H9 (cell line): ENCODE data around the gene LRP1B. TPM values are rescaled to one million over a fixed set of nuclear protein-coding genes. Genes with fewer than 3 reads are reported as not detected.

Source experiments
- DNase-seq: peaks from one replicate; pipeline ENCODE4 v3.0.0-alpha.2; 2017
- H2AFZ ChIP-seq: one replicate; pipeline ENCODE4 v1.6.1; 2013; ENCODE audit warnings: mild to moderate bottlenecking, low read length, control low read depth, moderate library complexity
- H2AK5ac ChIP-seq: 2 replicates; pipeline ENCODE4 v1.6.1; 2013; ENCODE audit warnings: low read length, control low read depth, mixed read lengths; ENCODE audit not compliant: insufficient read length
- H2BK120ac ChIP-seq: one replicate; pipeline ENCODE4 v1.6.1; 2013; ENCODE audit warnings: low read depth, mild to moderate bottlenecking, low read length, control low read depth, inconsistent platforms; ENCODE audit not compliant: poor library complexity, severe bottlenecking
- H2BK12ac ChIP-seq: 2 replicates; pipeline ENCODE4 v1.6.1; 2013; ENCODE audit warnings: low read length, control low read depth, mixed read lengths, low read depth; ENCODE audit not compliant: insufficient read length
- H2BK15ac ChIP-seq: 2 replicates; pipeline ENCODE4 v1.6.1; 2013; ENCODE audit warnings: low read depth, low read length, control low read depth
- H2BK20ac ChIP-seq: one replicate; pipeline ENCODE4 v1.6.1; 2013; ENCODE audit warnings: low read depth, mild to moderate bottlenecking, low read length, control low read depth, inconsistent platforms; ENCODE audit not compliant: poor library complexity, severe bottlenecking
- H2BK5ac ChIP-seq: 2 replicates; pipeline ENCODE4 v1.6.1; 2013; ENCODE audit warnings: low read length, control low read depth, mixed read lengths; ENCODE audit not compliant: insufficient read length
- H3K14ac ChIP-seq: 2 replicates; pipeline ENCODE4 v1.6.1; 2013; ENCODE audit warnings: low read length, control low read depth; ENCODE audit not compliant: insufficient read depth
- H3K18ac ChIP-seq: 2 replicates; pipeline ENCODE4 v1.6.1; 2013; ENCODE audit warnings: low read depth, mild to moderate bottlenecking, mixed read lengths, low read length, control low read depth; ENCODE audit not compliant: insufficient read length
- H3K23ac ChIP-seq: 2 replicates; pipeline ENCODE4 v1.6.1; 2013; ENCODE audit warnings: low read length, control low read depth, mixed read lengths, low read depth; ENCODE audit not compliant: insufficient read length
- H3K23me2 ChIP-seq: 2 replicates; pipeline ENCODE4 v1.6.1; 2013; ENCODE audit warnings: low read depth, mild to moderate bottlenecking, mixed read lengths, low read length, control low read depth; ENCODE audit not compliant: insufficient read length, poor library complexity, severe bottlenecking
- H3K27ac ChIP-seq: 2 replicates; pipeline ENCODE4 v1.5.1; 2013; ENCODE audit warnings: low read length, control low read depth, mixed read lengths, low read depth; ENCODE audit not compliant: insufficient read length
- H3K27me3 ChIP-seq: 2 replicates; pipeline ENCODE4 v1.6.1; 2013; ENCODE audit warnings: low read length, control low read depth, inconsistent platforms; ENCODE audit not compliant: insufficient read depth
- H3K4ac ChIP-seq: 2 replicates; pipeline ENCODE4 v1.6.1; 2013; ENCODE audit warnings: low read depth, mild to moderate bottlenecking, control low read depth, inconsistent platforms, low read length, moderate library complexity
- H3K4me1 ChIP-seq: 2 replicates; pipeline ENCODE4 v1.6.1; 2013; ENCODE audit warnings: low read length, control low read depth, inconsistent platforms; ENCODE audit not compliant: insufficient read depth
- H3K4me2 ChIP-seq: 2 replicates; pipeline ENCODE4 v1.6.1; 2013; ENCODE audit warnings: low read length, control low read depth, mixed read lengths; ENCODE audit not compliant: insufficient read length, insufficient read depth
- H3K56ac ChIP-seq: 2 replicates; pipeline ENCODE4 v1.6.1; 2013; ENCODE audit warnings: low read depth, mild to moderate bottlenecking, mixed read lengths, low read length, control low read depth; ENCODE audit not compliant: insufficient read length
- H3K79me1 ChIP-seq: 2 replicates; pipeline ENCODE4 v1.6.1; 2013; ENCODE audit warnings: low read depth, mild to moderate bottlenecking, moderate library complexity, low read length, control low read depth, inconsistent platforms; ENCODE audit not compliant: insufficient read depth, poor library complexity, severe bottlenecking
- H3K79me2 ChIP-seq: 2 replicates; pipeline ENCODE4 v1.6.1; 2013; ENCODE audit warnings: low read length, control low read depth, inconsistent platforms; ENCODE audit not compliant: insufficient read depth
- H3K9ac ChIP-seq: 2 replicates; pipeline ENCODE4 v1.6.1; 2013; ENCODE audit warnings: low read length, control low read depth, mixed read lengths; ENCODE audit not compliant: insufficient read length; ENCODE audit errors: extremely low read depth
- H3K9me3 ChIP-seq: one replicate; pipeline ENCODE4 v1.6.1; 2013; ENCODE audit warnings: low read depth, low read length, inconsistent platforms; ENCODE audit not compliant: control insufficient read depth
- H3T11ph ChIP-seq: one replicate; pipeline ENCODE4 v1.6.1; 2013; ENCODE audit warnings: mild to moderate bottlenecking, low read length, control low read depth, inconsistent platforms
- H4K20me1 ChIP-seq: one replicate; pipeline ENCODE4 v1.6.1; 2013; ENCODE audit not compliant: control insufficient read depth, insufficient read length, insufficient read depth
- H4K5ac ChIP-seq: 2 replicates; pipeline ENCODE4 v1.6.1; 2013; ENCODE audit warnings: low read depth, mild to moderate bottlenecking, mixed read lengths, low read length, control low read depth; ENCODE audit not compliant: insufficient read length
- H4K8ac ChIP-seq: replicated peaks from 2 replicates; pipeline ENCODE4 v1.6.1; 2013; ENCODE audit warnings: low read length, control low read depth, mixed read lengths, low read depth; ENCODE audit not compliant: insufficient read length
- H4K91ac ChIP-seq: 2 replicates; pipeline ENCODE4 v1.6.1; 2013; ENCODE audit warnings: low read depth, mild to moderate bottlenecking, moderate library complexity, mixed read lengths, low read length, control low read depth; ENCODE audit not compliant: insufficient read length
- H3K27ac Mint-ChIP-seq, 3 experiments: 2 replicates in 2 of 3; 3 replicates in 1 of 3; pipeline ENCODE4 v1.8.0; 2020 to 2021; ENCODE audit warnings: mixed read lengths in 3 of 3, mild to moderate bottlenecking in 1 of 3, moderate library complexity in 1 of 3
- H3K27me3 Mint-ChIP-seq: 2 replicates; pipeline ENCODE4 v1.8.0; 2021; ENCODE audit warnings: low read depth, mild to moderate bottlenecking, moderate library complexity, mixed read lengths
- H3K36me3 Mint-ChIP-seq, 3 experiments: 2 replicates in 2 of 3; 3 replicates in 1 of 3; pipeline ENCODE4 v1.8.0; 2020 to 2021; ENCODE audit warnings: low read depth in 3 of 3, mixed read lengths in 3 of 3; ENCODE audit not compliant: insufficient read depth in 1 of 3
- H3K4me1 Mint-ChIP-seq, 2 experiments: 2 replicates each; pipeline ENCODE4 v1.8.0; 2020; ENCODE audit warnings: mixed read lengths in 2 of 2
- H3K4me3 Mint-ChIP-seq, 2 experiments: 2 replicates in 1 of 2; 3 replicates in 1 of 2; pipeline ENCODE4 v1.8.0; 2020 to 2021; ENCODE audit warnings: mild to moderate bottlenecking in 2 of 2, mixed read lengths in 2 of 2, moderate library complexity in 1 of 2
- H3K9me3 Mint-ChIP-seq, 2 experiments: 2 replicates in 1 of 2; 3 replicates in 1 of 2; pipeline ENCODE4 v1.8.0; 2020; ENCODE audit warnings: mild to moderate bottlenecking in 2 of 2, mixed read lengths in 2 of 2, moderate library complexity in 1 of 2
- WGBS: extraction: QIAGEN DNeasy Blood & Tissue Kit; methylation state at CpG from one replicate; pipeline ENCODE4 v1.1.7; 2013; ENCODE audit warnings: missing lambda C conversion rate, low lambda C conversion rate, mixed read lengths; ENCODE audit not compliant: insufficient read length; ENCODE audit errors: extremely low coverage; 5-methylcytosine and 5-hydroxymethylcytosine counted together
- total RNA-seq: library from RNA; stranded (reverse); gene quantifications from 2 replicates; pipeline ENCODE4 v1.2.1, GENCODE V29; 2021
- TF ChIP-seq, protein P1 (sequence below): fragments of 200-600 bp; sonication (generic); conservative IDR thresholded peaks from 3 replicates; pipeline ENCODE4 v1.8.0; 2021; ENCODE audit warnings: antibody characterized with exemption, mild to moderate bottlenecking

Gene LRP1B
- total RNA-seq, 1 experiment from 2014 or later, result not detected

GRCh38 chr2:140595107-140595506, 1535.7 kb downstream of the LRP1B start:
- H4K91ac ChIP-seq, result no peak overlapping the region
- no peaks in the 10 kb centered on the region for H4K20me1 ChIP-seq
- H2BK12ac ChIP-seq, result no peak overlapping the region
- no peaks in the 10 kb centered on the region for H3K9me3 ChIP-seq
- no peaks in the 10 kb centered on the region for H3K36me3 Mint-ChIP-seq
- no peak overlapping the region for H3K56ac ChIP-seq
- no peak overlapping the region for H2BK15ac ChIP-seq
- H3K27me3 Mint-ChIP-seq, result no peaks in the 10 kb centered on the region
- H3K18ac ChIP-seq, result no peak overlapping the region
- no peaks in the 10 kb centered on the region for H3K9me3 Mint-ChIP-seq
- no peak overlapping the region for H2BK120ac ChIP-seq
- H3K27me3 ChIP-seq, result no peaks in the 10 kb centered on the region
- no CpG with 5 or more reads among the region's 2 CpGs for WGBS
- no peak overlapping the region for H3K9ac ChIP-seq
- no peak overlapping the region for H3K14ac ChIP-seq
- no peak overlapping the region for H3K4me2 ChIP-seq
- no peak overlapping the region for H3K4ac ChIP-seq
- H3K79me1 ChIP-seq, result no peaks in the 10 kb centered on the region
- no peak overlapping the region for H2AK5ac ChIP-seq
- H3T11ph ChIP-seq, result no peak overlapping the region
- no peaks in the 10 kb centered on the region for H3K23me2 ChIP-seq
- H2AFZ ChIP-seq, result no peak overlapping the region
- H4K5ac ChIP-seq, result no peak overlapping the region
- no peaks in the 10 kb centered on the region for H3K4me1 Mint-ChIP-seq
- H3K27ac Mint-ChIP-seq, result no peak overlapping the region
- TF ChIP-seq, protein P1, sequence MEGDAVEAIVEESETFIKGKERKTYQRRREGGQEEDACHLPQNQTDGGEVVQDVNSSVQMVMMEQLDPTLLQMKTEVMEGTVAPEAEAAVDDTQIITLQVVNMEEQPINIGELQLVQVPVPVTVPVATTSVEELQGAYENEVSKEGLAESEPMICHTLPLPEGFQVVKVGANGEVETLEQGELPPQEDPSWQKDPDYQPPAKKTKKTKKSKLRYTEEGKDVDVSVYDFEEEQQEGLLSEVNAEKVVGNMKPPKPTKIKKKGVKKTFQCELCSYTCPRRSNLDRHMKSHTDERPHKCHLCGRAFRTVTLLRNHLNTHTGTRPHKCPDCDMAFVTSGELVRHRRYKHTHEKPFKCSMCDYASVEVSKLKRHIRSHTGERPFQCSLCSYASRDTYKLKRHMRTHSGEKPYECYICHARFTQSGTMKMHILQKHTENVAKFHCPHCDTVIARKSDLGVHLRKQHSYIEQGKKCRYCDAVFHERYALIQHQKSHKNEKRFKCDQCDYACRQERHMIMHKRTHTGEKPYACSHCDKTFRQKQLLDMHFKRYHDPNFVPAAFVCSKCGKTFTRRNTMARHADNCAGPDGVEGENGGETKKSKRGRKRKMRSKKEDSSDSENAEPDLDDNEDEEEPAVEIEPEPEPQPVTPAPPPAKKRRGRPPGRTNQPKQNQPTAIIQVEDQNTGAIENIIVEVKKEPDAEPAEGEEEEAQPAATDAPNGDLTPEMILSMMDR, result no peak
- no peaks in the 10 kb centered on the region for H3K4me1 ChIP-seq
- no peak overlapping the region for H2BK20ac ChIP-seq
- no peak overlapping the region for H4K8ac ChIP-seq
- no peak for DNase-seq
- no peak overlapping the region for H2BK5ac ChIP-seq
- H3K27ac ChIP-seq, result no peak overlapping the region
- H3K79me2 ChIP-seq, result no peaks in the 10 kb centered on the region
- H3K4me3 Mint-ChIP-seq, result no peak overlapping the region
- H3K23ac ChIP-seq, result no peak overlapping the region
